Right lobe of liver (tissue), 4 donors: Measurements from ENCODE around the gene ZNF532.

Experiments
- CTCF ChIP-seq, 4 donors: fragments of 200-600 bp in 3 of 4; fragments of 450-650 bp in 1 of 4; IDR thresholded peaks; one replicate each; pipeline versions ENCODE4 v1.5.1 to v1.8.0; 2016 to 2022; ENCODE audit warnings: antibody characterized with exemption in 4 of 4, mild to moderate bottlenecking in 2 of 4
- POLR2A ChIP-seq: fragments of 450-650 bp; IDR thresholded peaks from one replicate; pipeline ENCODE4 v1.6.1; 2017; ENCODE audit warnings: antibody characterized with exemption, mild to moderate bottlenecking
- donor health status: DM: no; HTN: no; CAD: no.
- donor health status: DM: no; HTN: no; CAD: no.
- donor health status: DM: no; HTN: yes; CAD: no.

- no peak for TF ChIP-seq CTCF (IDR thresholded peaks at IDR 0.05)
- TF ChIP-seq POLR2A = no peak
Observed at GRCh38 chr18:58958628-58959027, 94.0 kb downstream of the ZNF532 start.
